Tibial artery (tissue), 4 donors: ENCODE data around the gene DONSON.
"Not testable (repeated sequence)": the region's sequence is repeated elsewhere in the genome, so short reads cannot be mapped to it uniquely, and the experiment has no call there.

ENCODE experiments used
- DNase-seq, 2 donors: peaks; one replicate each; pipeline ENCODE4 v3.0.0-alpha.2; 2019
- H3K27ac ChIP-seq, 2 donors: fragments of 200-600 bp; sonication (generic) in 1 of 2; 1 replicate in 1 of 2; 2 replicates in 1 of 2; pipeline ENCODE4 v1.5.1; 2018 to 2019; ENCODE audit warnings: mild to moderate bottlenecking in 1 of 2
- H3K27me3 ChIP-seq, 2 donors: fragments of 200-600 bp; sonication (generic) in 1 of 2; one replicate each; pipeline versions ENCODE4 v1.5.1 to v1.6.0; 2016 to 2019
- H3K36me3 ChIP-seq, 3 donors: fragments of 200-600 bp; sonication (generic) in 2 of 3; one replicate each; pipeline ENCODE4 v1.5.1; 2016 to 2019; ENCODE audit warnings: mild to moderate bottlenecking in 2 of 3
- H3K4me1 ChIP-seq, 4 donors: fragments of 200-600 bp; sonication (generic) in 2 of 4; 1 replicate in 3 of 4; 2 replicates in 1 of 4; pipeline ENCODE4 v1.5.1; 2016 to 2019
- H3K4me3 ChIP-seq, 2 donors: fragments of 200-600 bp; sonication (generic) in 1 of 2; 1 replicate in 1 of 2; 2 replicates in 1 of 2; pipeline ENCODE4 v1.5.1; 2018 to 2019; ENCODE audit warnings: mild to moderate bottlenecking in 2 of 2
- H3K9me3 ChIP-seq, 3 donors: fragments of 200-600 bp; sonication (generic) in 1 of 3; one replicate each; pipeline ENCODE4 v1.5.1; 2016 to 2019
- CTCF ChIP-seq, 2 experiments: fragments of 200-600 bp in 1 of 2; fragments of 450-650 bp in 1 of 2; IDR thresholded peaks; one replicate each; pipeline ENCODE4 v1.5.1; 2017 to 2019; ENCODE audit warnings: antibody characterized with exemption in 2 of 2, mild to moderate bottlenecking in 1 of 2, moderate library complexity in 1 of 2
- intact Hi-C: fragments of 100-400 bp; cut with DNase I; formaldehyde crosslinking; loops from one replicate; pipeline ENCODE4 v1.15.0; 2023; ENCODE audit warnings: low total_unique reads

Gene DONSON

DNA sequence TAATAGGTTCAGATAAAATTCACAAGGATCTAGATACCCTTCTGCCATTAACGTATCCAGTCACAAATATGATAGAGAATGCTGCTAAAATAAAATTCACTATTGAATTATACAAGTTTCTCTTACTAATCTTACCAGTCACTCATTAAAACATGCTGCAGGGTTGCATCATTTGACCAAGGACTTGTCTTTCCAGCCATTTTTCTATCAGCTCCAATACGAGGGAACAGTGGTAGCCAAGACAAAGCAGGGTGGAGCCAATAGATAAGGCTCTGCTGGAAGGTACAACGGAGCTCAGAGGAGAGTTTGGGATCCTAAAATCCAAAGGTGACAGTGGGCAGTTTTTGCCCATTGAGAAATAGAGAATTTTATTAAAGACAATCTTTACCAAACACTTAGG, 4.0 kb downstream of the DONSON start:
- TF ChIP-seq CTCF (IDR thresholded peaks at IDR 0.05): no peak
- no peak overlapping the region for H3K27ac ChIP-seq
- H3K4me1 ChIP-seq: peaks cover 0 to 11% (median 7%) of the 10 kb centered on the region in 4 donors
- H3K9me3 ChIP-seq: no peaks in the 10 kb centered on the region
- no peak overlapping the region for H3K4me3 ChIP-seq
- H3K27me3 ChIP-seq: no peaks in the 10 kb centered on the region
- intact Hi-C loops: no loop called here
- DNase-seq: no peak
- no peaks in the 10 kb centered on the region for H3K36me3 ChIP-seq

- H3K27ac ChIP-seq: peak overlapping the region in 1 of 2 donors; percentile 4
- no peak for TF ChIP-seq CTCF (IDR thresholded peaks at IDR 0.05)
- peaks cover 0 to 3% (median 0%) of the 10 kb centered on the region in 4 donors for H3K4me1 ChIP-seq
Observed at GRCh38 chr21:33578959-33579542, 9.4 kb downstream of the DONSON start.

GRCh38 chr21:33578214-33578613, 10.3 kb downstream of the DONSON start:
- H3K27me3 ChIP-seq: no peaks in the 10 kb centered on the region
- peaks cover 0 to 3% (median 0%) of the 10 kb centered on the region in 4 donors for H3K4me1 ChIP-seq
- H3K27ac ChIP-seq: no peak overlapping the region
- no peak for DNase-seq
- no peak for TF ChIP-seq CTCF (IDR thresholded peaks at IDR 0.05)
- intact Hi-C loops: no loop called here
- peaks cover 37 to 45% (median 39%) of the 10 kb centered on the region in 3 donors for H3K36me3 ChIP-seq
- no peak overlapping the region for H3K4me3 ChIP-seq
- H3K9me3 ChIP-seq: no peaks in the 10 kb centered on the region

More at GRCh38 chr21:33578959-33579542, 9.4 kb downstream of the DONSON start:
- H3K9me3 ChIP-seq: no peaks in the 10 kb centered on the region
- intact Hi-C loops: no loop called here
- no peak overlapping the region for H3K4me3 ChIP-seq
- H3K27me3 ChIP-seq: no peaks in the 10 kb centered on the region
- peaks cover 29 to 38% (median 32%) of the 10 kb centered on the region in 3 donors for H3K36me3 ChIP-seq
- DNase-seq: no peak

DNA sequence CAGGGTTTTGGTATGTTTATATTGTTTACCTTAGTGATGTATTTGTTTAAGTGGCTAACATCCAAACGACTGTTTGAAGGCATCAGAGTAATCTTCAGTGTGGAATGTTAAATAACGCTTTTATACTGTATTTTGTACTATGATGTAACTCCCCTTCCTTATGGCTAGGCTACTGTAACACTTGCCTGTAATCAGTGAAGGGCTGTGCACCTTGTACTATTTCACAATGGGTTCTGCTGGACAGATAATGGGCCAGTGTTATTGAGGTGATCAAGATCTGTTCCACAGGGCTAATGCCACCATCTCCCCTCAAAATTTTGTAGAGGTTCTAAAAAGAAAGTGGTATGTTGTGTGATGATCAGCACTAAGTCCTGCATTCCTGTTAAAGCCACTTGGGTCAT, 11.7 kb downstream of the DONSON start:
- Histone ChIP-seq H3K36me3 (peaks cover 51 to 53% (median 51%) of the 10 kb centered on the region in 3 donors), H3K4me1 (peaks cover 0 to 14% (median 0%) of the 10 kb centered on the region in 4 donors)
- H3K9me3 ChIP-seq, H3K27me3 ChIP-seq, DNase-seq, H3K4me3 ChIP-seq, H3K27ac ChIP-seq, intact Hi-C loops: not testable (repeated sequence)

DNA sequence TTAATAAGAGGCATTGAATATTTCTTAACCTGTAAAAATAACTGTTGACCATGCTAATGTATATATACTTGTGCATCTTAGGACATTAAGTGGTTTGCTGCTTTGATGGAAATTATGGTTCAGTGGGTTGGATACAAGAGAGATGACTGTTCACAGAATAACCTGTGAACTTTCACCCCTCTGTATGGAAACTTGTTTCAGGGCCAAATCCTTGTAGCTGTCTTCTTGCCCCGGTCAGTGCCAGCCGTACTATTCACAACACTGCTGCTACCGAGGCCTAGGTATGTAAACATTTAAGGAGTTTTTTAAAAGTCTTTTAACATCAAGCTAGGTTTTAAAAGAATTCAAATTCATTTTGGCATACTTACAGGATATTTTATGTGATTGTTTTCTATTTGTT, 16.1 kb downstream of the DONSON start:
- Histone ChIP-seq H3K9me3 (no peaks in the 10 kb centered on the region), H3K36me3 (peaks cover 80 to 92% (median 84%) of the 10 kb centered on the region in 3 donors), H3K4me1 (peaks cover 0 to 12% (median 0%) of the 10 kb centered on the region in 4 donors), H3K4me3 (no peak overlapping the region), H3K27me3 (no peaks in the 10 kb centered on the region), H3K27ac (peak overlapping the region in 1 of 2 donors; percentile 44)
- intact Hi-C loops: no loop called here
- DNase-seq: no peak
- no peak for TF ChIP-seq CTCF (IDR thresholded peaks at IDR 0.05)

GRCh38 chr21:33569991-33570390, 18.5 kb downstream of the DONSON start:
- DNase-seq: no peak
- Histone ChIP-seq H3K27me3 (no peaks in the 10 kb centered on the region), H3K9me3 (no peaks in the 10 kb centered on the region), H3K27ac (no peak overlapping the region), H3K4me1 (peaks cover 0 to 12% (median 0%) of the 10 kb centered on the region in 4 donors), H3K36me3 (peaks cover 59 to 76% (median 68%) of the 10 kb centered on the region in 3 donors), H3K4me3 (no peak overlapping the region)
- TF ChIP-seq CTCF (IDR thresholded peaks at IDR 0.05): no peak
- intact Hi-C loops: no loop called here
